K562 (cell line): Measurements from ENCODE around the gene ADAR. TPM values are rescaled to one million over a fixed set of nuclear protein-coding genes. Genes with fewer than 3 reads are reported as not detected.
A peak's percentile ranks its signal among the peaks of the same experiment; 100 is the strongest.

Experiments
- ARID1B ChIP-seq: fragments of 450-650 bp; IDR thresholded peaks from 2 replicates; pipeline ENCODE4 v1.6.1; 2016; ENCODE audit warnings: antibody characterized with exemption, mild to moderate bottlenecking, inconsistent platforms
- ELF1 ChIP-seq: fragments of 200-800 bp; sonication (Bioruptor generic); IDR thresholded peaks from 2 replicates; pipeline ENCODE4 v1.6.1; 2016; ENCODE audit warnings: missing genetic modification characterization, missing compliant biosample characterization
- MYC ChIP-seq, 2 experiments: fragments of 250-450 bp in 1 of 2; sonication (Bioruptor Pico) in 1 of 2; IDR thresholded peaks; 2 replicates each; pipeline versions ENCODE4 v1.5.1 to v1.6.1; 2012 to 2021; ENCODE audit warnings: low read depth in 2 of 2, borderline replicate concordance in 1 of 2, improper control_type of control experiment in 1 of 2, low read length in 1 of 2, mild to moderate bottlenecking in 1 of 2, moderate library complexity in 1 of 2
- SIN3B ChIP-seq: fragments of 450-650 bp; IDR thresholded peaks from 2 replicates; pipeline ENCODE4 v1.6.1; 2017; ENCODE audit warnings: low read depth, mild to moderate bottlenecking, moderate library complexity
- ZBTB40 ChIP-seq, 2 experiments: fragments of 450-650 bp in 1 of 2; sonication (generic) in 1 of 2; formaldehyde crosslinking in 1 of 2; IDR thresholded peaks; 2 replicates each; pipeline versions ENCODE4 v1.7.1 to v1.9.0; 2016 to 2022; ENCODE audit warnings: inconsistent platforms in 1 of 2, mild to moderate bottlenecking in 1 of 2, missing genetic modification reagents in 1 of 2
- ZFP1 ChIP-seq: fragments of 450-650 bp; formaldehyde crosslinking; IDR thresholded peaks from 2 replicates; pipeline ENCODE4 v1.4.0; 2020; ENCODE audit warnings: mild to moderate bottlenecking, mixed read lengths
- ZNF121 ChIP-seq: sonication (generic); formaldehyde crosslinking; conservative IDR thresholded peaks from 2 replicates; pipeline ENCODE4 v1.8.0; 2022; ENCODE audit warnings: missing genetic modification reagents
- ZNF3 ChIP-seq: fragments of 250-450 bp; sonication (Bioruptor Pico); IDR thresholded peaks from 2 replicates; pipeline ENCODE4 v1.5.0; 2021; ENCODE audit warnings: mild to moderate bottlenecking, moderate library complexity
- ZNF431 ChIP-seq: sonication (generic); formaldehyde crosslinking; IDR thresholded peaks from 2 replicates; pipeline ENCODE4 v1.8.0; 2022; ENCODE audit warnings: mild to moderate bottlenecking, missing genetic modification reagents
- ZNF551 ChIP-seq: fragments of 250-450 bp; sonication (Bioruptor Pico); IDR thresholded peaks from 2 replicates; pipeline ENCODE4 v1.5.0; 2021; ENCODE audit warnings: mild to moderate bottlenecking, moderate library complexity
- ZNF584 ChIP-seq: fragments of 200-800 bp; sonication (Bioruptor generic); IDR thresholded peaks from 2 replicates; pipeline ENCODE4 v1.6.1; 2016; ENCODE audit warnings: low read depth, mild to moderate bottlenecking, missing genetic modification characterization, missing compliant biosample characterization
- ZNF785 ChIP-seq: fragments of 250-450 bp; sonication (Bioruptor Pico); IDR thresholded peaks from 2 replicates; pipeline ENCODE4 v1.4.0; 2020; ENCODE audit warnings: mild to moderate bottlenecking
- polyA plus RNA-seq, 8 experiments: library from polyadenylated mRNA; depleted of rRNA in 4 of 8; stranded (reverse) in 5 of 8; unstranded in 3 of 8; fragments of >200 nt; fragmentation: Nextera tagmentation in 2 of 8; fragmentation: Illumina TruSeq in 1 of 8; extraction: Ambion mirVana in 2 of 8; extraction: Trizol in 1 of 8; gene quantifications; 2 replicates each; pipeline versions ENCODE4 v1.2.1 to v1.2.3, GENCODE V29; 2011 to 2014; ENCODE audit warnings: inconsistent platforms in 1 of 8, missing spikeins in 1 of 8
- total RNA-seq, 7 experiments: library from RNA; depleted of rRNA in 6 of 7; stranded (reverse); fragments of >200 nt in 6 of 7; fragmentation: Illumina TruSeq in 2 of 7; extraction: Trizol in 2 of 7; gene quantifications; 2 replicates each; pipeline versions ENCODE4 v1.2.1 to v1.2.3, GENCODE V29; 2011 to 2021; ENCODE audit warnings: low replicate concordance in 1 of 7
- TF ChIP-seq, protein P1 (sequence below): sonication (generic); formaldehyde crosslinking; IDR thresholded peaks from 2 replicates; pipeline ENCODE4 v1.8.0; 2022; ENCODE audit warnings: mild to moderate bottlenecking, missing genetic modification reagents
- TF ChIP-seq, protein P2 (sequence below): IDR thresholded peaks from 2 replicates; pipeline ENCODE4 v1.6.1; 2016; ENCODE audit warnings: missing genetic modification characterization, missing compliant biosample characterization

The ADAR gene
- total and polyA plus RNA-seq, 9 of the 15 experiments (the other 6 are each of a cell fraction or from before 2014, with no cell fraction given), result 30.1 to 123 (median 60.2) TPM

DNA sequence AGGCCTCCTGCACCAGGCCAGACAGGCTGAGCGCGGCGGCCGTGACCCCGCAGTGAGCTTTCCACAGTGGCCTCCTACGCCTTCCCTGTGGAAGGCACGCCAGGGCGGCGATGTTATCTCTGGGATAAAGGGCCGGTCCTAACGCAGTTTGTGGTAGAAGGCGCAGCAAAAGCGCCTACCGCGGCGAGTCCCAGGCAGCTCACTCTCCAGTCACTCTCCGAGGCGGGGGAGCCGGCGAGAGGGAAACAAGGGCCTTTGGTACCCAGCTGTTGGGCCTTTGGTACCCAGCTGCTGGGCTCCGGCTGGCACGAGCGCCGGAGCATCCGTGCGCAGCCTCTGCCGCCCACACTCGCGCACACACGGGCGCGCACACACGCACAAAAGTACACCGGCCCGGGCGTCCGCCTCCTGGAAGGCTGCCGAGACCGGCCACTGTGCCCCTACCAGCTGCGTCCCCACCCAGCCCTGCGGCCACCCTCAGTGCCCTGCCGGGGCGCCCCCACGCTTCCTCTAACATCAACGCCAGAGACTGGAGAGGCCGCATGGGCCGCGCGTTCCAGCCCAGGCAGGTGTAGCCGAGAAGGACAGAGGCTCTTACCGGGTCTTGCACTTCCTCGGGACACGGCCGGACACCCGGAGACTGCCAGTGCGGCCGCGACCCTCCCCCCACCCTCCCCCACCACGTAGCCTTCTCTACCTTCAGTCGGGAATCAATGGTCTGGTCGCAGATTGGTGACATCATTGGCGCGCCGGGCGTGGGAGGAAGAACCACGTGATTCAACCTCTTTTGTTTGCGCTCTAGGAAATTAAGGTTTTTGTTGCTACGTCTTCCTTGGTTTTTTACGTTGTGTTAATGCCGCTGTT, 19.5 kb upstream of the ADAR start (continued):
- TF ChIP-seq ARID1B (peak; percentile 53; the same call in 1 of the 2 replicates), SIN3B (no peak), ZNF431 (no peak; the same call in 1 of the 2 replicates), ZNF785 (CRISPR knock-in tag) (no peak), MYC (IDR thresholded peaks at IDR 0.05; ENCODE audit: low read depth, low read length) (peak; percentile 93), MYC (CRISPR knock-in tag; IDR thresholded peaks at IDR 0.05; ENCODE audit: borderline replicate concordance, low read depth) (peak; percentile 82; the same call in 1 of the 2 replicates), ZNF121 (CRISPR knock-in tag) (no peak), ZBTB40 (IDR thresholded peaks at IDR 0.05) (no peak), ZBTB40 (CRISPR knock-in tag; IDR thresholded peaks at IDR 0.05) (no peak), ZNF551 (CRISPR knock-in tag) (no peak), ZNF3 (CRISPR knock-in tag) (no peak), ELF1 (peak; percentile 65), ZFP1 (CRISPR knock-in tag) (no peak), ZNF584 (CRISPR knock-in tag) (no peak)
- TF ChIP-seq, protein P1, sequence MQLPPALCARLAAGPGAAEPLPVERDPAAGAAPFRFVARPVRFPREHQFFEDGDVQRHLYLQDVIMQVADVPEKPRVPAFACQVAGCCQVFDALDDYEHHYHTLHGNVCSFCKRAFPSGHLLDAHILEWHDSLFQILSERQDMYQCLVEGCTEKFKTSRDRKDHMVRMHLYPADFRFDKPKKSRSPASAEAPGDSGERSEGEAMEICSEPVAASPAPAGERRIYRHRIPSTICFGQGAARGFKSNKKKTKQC (CRISPR knock-in tag), result no peak
- TF ChIP-seq, protein P2, sequence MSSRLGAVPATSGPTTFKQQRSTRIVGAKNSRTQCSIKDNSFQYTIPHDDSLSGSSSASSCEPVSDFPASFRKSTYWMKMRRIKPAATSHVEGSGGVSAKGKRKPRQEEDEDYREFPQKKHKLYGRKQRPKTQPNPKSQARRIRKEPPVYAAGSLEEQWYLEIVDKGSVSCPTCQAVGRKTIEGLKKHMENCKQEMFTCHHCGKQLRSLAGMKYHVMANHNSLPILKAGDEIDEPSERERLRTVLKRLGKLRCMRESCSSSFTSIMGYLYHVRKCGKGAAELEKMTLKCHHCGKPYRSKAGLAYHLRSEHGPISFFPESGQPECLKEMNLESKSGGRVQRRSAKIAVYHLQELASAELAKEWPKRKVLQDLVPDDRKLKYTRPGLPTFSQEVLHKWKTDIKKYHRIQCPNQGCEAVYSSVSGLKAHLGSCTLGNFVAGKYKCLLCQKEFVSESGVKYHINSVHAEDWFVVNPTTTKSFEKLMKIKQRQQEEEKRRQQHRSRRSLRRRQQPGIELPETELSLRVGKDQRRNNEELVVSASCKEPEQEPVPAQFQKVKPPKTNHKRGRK, result no peak
